ENCODE results near the gene DDX25.

Gene DDX25

GRCh38 chr11:125918140-125918840 lies 14.0 kb downstream of the DDX25 start:
- no peaks in the 10 kb centered on the region for H3K4me1 ChIP-seq (ENCODE audit: insufficient read depth, low read length)
- H3K27me3 ChIP-seq (ENCODE audit: insufficient read depth, low read length) = no peaks in the 10 kb centered on the region
- H3K36me3 ChIP-seq (ENCODE audit: insufficient read depth, low read length) = no peaks in the 10 kb centered on the region
- no peak overlapping the region for H2AFZ ChIP-seq (ENCODE audit: low read depth, low read length)
- H3K9me3 ChIP-seq (ENCODE audit: low read length) = no peaks in the 10 kb centered on the region
- no peak overlapping the region for H3K4me3 ChIP-seq (ENCODE audit: low read length)

GRCh38 chr11:125921042-125921441 lies 16.7 kb downstream of the DDX25 start:
- H3K9me3 ChIP-seq (ENCODE audit: low read length) = no peaks in the 10 kb centered on the region
- H3K36me3 ChIP-seq (ENCODE audit: insufficient read depth, low read length) = no peaks in the 10 kb centered on the region
- no peak overlapping the region for H2AFZ ChIP-seq (ENCODE audit: low read depth, low read length)
- no peaks in the 10 kb centered on the region for H3K27me3 ChIP-seq (ENCODE audit: insufficient read depth, low read length)
- H3K4me3 ChIP-seq (ENCODE audit: low read length) = no peak overlapping the region
- H3K4me1 ChIP-seq (ENCODE audit: insufficient read depth, low read length) = no peaks in the 10 kb centered on the region

GRCh38 chr11:125922156-125922555 lies 17.8 kb downstream of the DDX25 start:
- no peaks in the 10 kb centered on the region for H3K36me3 ChIP-seq (ENCODE audit: insufficient read depth, low read length)
- H3K9me3 ChIP-seq (ENCODE audit: low read length) = no peaks in the 10 kb centered on the region
- no peaks in the 10 kb centered on the region for H3K4me1 ChIP-seq (ENCODE audit: insufficient read depth, low read length)
- H3K4me3 ChIP-seq (ENCODE audit: low read length) = no peak overlapping the region
- no peaks in the 10 kb centered on the region for H3K27me3 ChIP-seq (ENCODE audit: insufficient read depth, low read length)
- no peak overlapping the region for H2AFZ ChIP-seq (ENCODE audit: low read depth, low read length)

- H2AFZ ChIP-seq (ENCODE audit: low read depth, low read length) = no peak overlapping the region
- no peaks in the 10 kb centered on the region for H3K27me3 ChIP-seq (ENCODE audit: insufficient read depth, low read length)
- no peaks in the 10 kb centered on the region for H3K4me1 ChIP-seq (ENCODE audit: insufficient read depth, low read length)
- no peaks in the 10 kb centered on the region for H3K36me3 ChIP-seq (ENCODE audit: insufficient read depth, low read length)
- H3K9me3 ChIP-seq (ENCODE audit: low read length) = no peaks in the 10 kb centered on the region
- H3K4me3 ChIP-seq (ENCODE audit: low read length) = no peak overlapping the region
These were observed 18.8 kb downstream of the DDX25 start for GRCh38 chr11:125923012-125923579.

- Histone ChIP-seq H2AFZ (ENCODE audit: low read depth, low read length) (no peak overlapping the region), H3K27me3 (ENCODE audit: insufficient read depth, low read length) (no peaks in the 10 kb centered on the region), H3K4me3 (ENCODE audit: low read length) (no peak overlapping the region), H3K4me1 (ENCODE audit: insufficient read depth, low read length) (no peaks in the 10 kb centered on the region), H3K36me3 (ENCODE audit: insufficient read depth, low read length) (no peaks in the 10 kb centered on the region), H3K9me3 (ENCODE audit: low read length) (no peaks in the 10 kb centered on the region)
These were observed 19.3 kb downstream of the DDX25 start for GRCh38 chr11:125923633-125924032.

GRCh38 chr11:125924384-125925007 lies 20.2 kb downstream of the DDX25 start:
- Histone ChIP-seq H3K4me1 (ENCODE audit: insufficient read depth, low read length) (no peaks in the 10 kb centered on the region), H3K27me3 (ENCODE audit: insufficient read depth, low read length) (no peaks in the 10 kb centered on the region), H3K9me3 (ENCODE audit: low read length) (no peaks in the 10 kb centered on the region), H3K4me3 (ENCODE audit: low read length) (no peak overlapping the region), H3K36me3 (ENCODE audit: insufficient read depth, low read length) (no peaks in the 10 kb centered on the region), H2AFZ (ENCODE audit: low read depth, low read length) (no peak overlapping the region)

- Histone ChIP-seq H3K27me3 (ENCODE audit: insufficient read depth, low read length) (no peaks in the 10 kb centered on the region), H2AFZ (ENCODE audit: low read depth, low read length) (no peak overlapping the region), H3K4me1 (ENCODE audit: insufficient read depth, low read length) (no peaks in the 10 kb centered on the region), H3K4me3 (ENCODE audit: low read length) (no peak overlapping the region), H3K36me3 (ENCODE audit: insufficient read depth, low read length) (no peaks in the 10 kb centered on the region), H3K9me3 (ENCODE audit: low read length) (no peaks in the 10 kb centered on the region)
These were observed 21.0 kb downstream of the DDX25 start for GRCh38 chr11:125925247-125925740.

GRCh38 chr11:125925804-125926203 lies 21.5 kb downstream of the DDX25 start:
- Histone ChIP-seq H3K36me3 (ENCODE audit: insufficient read depth, low read length) (no peaks in the 10 kb centered on the region), H3K9me3 (ENCODE audit: low read length) (no peaks in the 10 kb centered on the region), H3K4me3 (ENCODE audit: low read length) (no peak overlapping the region), H3K27me3 (ENCODE audit: insufficient read depth, low read length) (no peaks in the 10 kb centered on the region), H2AFZ (ENCODE audit: low read depth, low read length) (no peak overlapping the region), H3K4me1 (ENCODE audit: insufficient read depth, low read length) (no peaks in the 10 kb centered on the region)

- Histone ChIP-seq H3K27me3 (ENCODE audit: insufficient read depth, low read length) (no peaks in the 10 kb centered on the region), H2AFZ (ENCODE audit: low read depth, low read length) (no peak overlapping the region), H3K4me1 (ENCODE audit: insufficient read depth, low read length) (no peaks in the 10 kb centered on the region), H3K36me3 (ENCODE audit: insufficient read depth, low read length) (no peaks in the 10 kb centered on the region), H3K9me3 (ENCODE audit: low read length) (no peaks in the 10 kb centered on the region), H3K4me3 (ENCODE audit: low read length) (no peak overlapping the region)
These were observed 22.4 kb downstream of the DDX25 start for GRCh38 chr11:125926682-125927081.

- Histone ChIP-seq H2AFZ (ENCODE audit: low read depth, low read length) (no peak overlapping the region), H3K27me3 (ENCODE audit: insufficient read depth, low read length) (peaks cover 11% of the 10 kb centered on the region), H3K9me3 (ENCODE audit: low read length) (no peaks in the 10 kb centered on the region), H3K4me3 (ENCODE audit: low read length) (no peak overlapping the region), H3K36me3 (ENCODE audit: insufficient read depth, low read length) (no peaks in the 10 kb centered on the region), H3K4me1 (ENCODE audit: insufficient read depth, low read length) (no peaks in the 10 kb centered on the region)
These were observed 25.3 kb downstream of the DDX25 start for GRCh38 chr11:125929445-125930075.

- H3K27me3 ChIP-seq (ENCODE audit: insufficient read depth, low read length) = peaks cover 11% of the 10 kb centered on the region
- no peaks in the 10 kb centered on the region for H3K4me1 ChIP-seq (ENCODE audit: insufficient read depth, low read length)
- no peak overlapping the region for H2AFZ ChIP-seq (ENCODE audit: low read depth, low read length)
- H3K36me3 ChIP-seq (ENCODE audit: insufficient read depth, low read length) = no peaks in the 10 kb centered on the region
- H3K4me3 ChIP-seq (ENCODE audit: low read length) = no peak overlapping the region
- no peaks in the 10 kb centered on the region for H3K9me3 ChIP-seq (ENCODE audit: low read length)
These were observed 25.8 kb downstream of the DDX25 start for GRCh38 chr11:125930076-125930450.

- no peaks in the 10 kb centered on the region for H3K4me1 ChIP-seq (ENCODE audit: insufficient read depth, low read length)
- H3K4me3 ChIP-seq (ENCODE audit: low read length) = no peak overlapping the region
- no peak overlapping the region for H2AFZ ChIP-seq (ENCODE audit: low read depth, low read length)
- no peaks in the 10 kb centered on the region for H3K36me3 ChIP-seq (ENCODE audit: insufficient read depth, low read length)
- peaks cover 11% of the 10 kb centered on the region for H3K27me3 ChIP-seq (ENCODE audit: insufficient read depth, low read length)
- no peaks in the 10 kb centered on the region for H3K9me3 ChIP-seq (ENCODE audit: low read length)
These were observed 26.8 kb downstream of the DDX25 start for GRCh38 chr11:125931116-125931515.

GRCh38 chr11:125931668-125932067 lies 27.4 kb downstream of the DDX25 start:
- peaks cover 11% of the 10 kb centered on the region for H3K27me3 ChIP-seq (ENCODE audit: insufficient read depth, low read length)
- no peaks in the 10 kb centered on the region for H3K9me3 ChIP-seq (ENCODE audit: low read length)
- no peaks in the 10 kb centered on the region for H3K4me1 ChIP-seq (ENCODE audit: insufficient read depth, low read length)
- no peaks in the 10 kb centered on the region for H3K36me3 ChIP-seq (ENCODE audit: insufficient read depth, low read length)
- no peak overlapping the region for H2AFZ ChIP-seq (ENCODE audit: low read depth, low read length)
- no peak overlapping the region for H3K4me3 ChIP-seq (ENCODE audit: low read length)

Measured in neuron (in vitro differentiated cells).